Measurements from ENCODE around the gene CARNS1.

- TF ChIP-seq RBM22 (IDR thresholded peaks at IDR 0.05; ENCODE audit: low read depth, low read length, poor library complexity, severe bottlenecking) = no peak
- no peak for TF ChIP-seq ZNF316 (IDR thresholded peaks at IDR 0.05)
- no peak for TF ChIP-seq TARDBP (IDR thresholded peaks at IDR 0.05)
- TF ChIP-seq CTCF (IDR thresholded peaks at IDR 0.05 in 2 of 3, conservative IDR thresholded peaks at IDR 0.05 in 1 of 3; ENCODE audit: insufficient read depth in 2 of 3, low read depth in 1 of 3, low read length in 3 of 3) = no peak
- TF ChIP-seq YY1 (IDR thresholded peaks at IDR 0.05; ENCODE audit: borderline replicate concordance in 1 of 3, control insufficient read depth in 1 of 3, extremely low read depth in 1 of 3, insufficient read depth in 3 of 3, insufficient read length in 1 of 3, insufficient replicate concordance in 2 of 3, low read depth in 1 of 3, low read length in 2 of 3) = no peak
- no peak for TF ChIP-seq MAFK (IDR thresholded peaks at IDR 0.05; ENCODE audit: low read length)
- no peak for TF ChIP-seq EZH2 (IDR thresholded peaks at IDR 0.05; ENCODE audit: borderline replicate concordance, low read depth, low read length)
- no peak for TF ChIP-seq NKRF (IDR thresholded peaks at IDR 0.05; ENCODE audit: borderline replicate concordance)
- no peak for TF ChIP-seq POLR2A (conservative IDR thresholded peaks at IDR 0.05)
- no peak for TF ChIP-seq SETDB1 (IDR thresholded peaks at IDR 0.05; ENCODE audit: low read length)
- TF ChIP-seq HOXB6 (CRISPR knock-in tag; IDR thresholded peaks at IDR 0.05; ENCODE audit: borderline replicate concordance) = no peak
Measured at GRCh38 chr11:67365736-67366444, 49.6 kb upstream of the CARNS1 start.

Measured in K562 (cell line).